H1 (cell line): Measurements from ENCODE around the gene NXN.

Source experiments
- CBX5 ChIP-seq: fragments of 300-800, 300-1000 bp; sonication (generic); IDR thresholded peaks from 2 replicates; pipeline ENCODE4 v1.7.1; 2016; ENCODE audit warnings: antibody characterized with exemption, low read length, low read depth
- CHD2 ChIP-seq: IDR thresholded peaks from 2 replicates; pipeline ENCODE4 v1.6.1; 2012; ENCODE audit warnings: low read length, improper control_type of control experiment
- EGR1 ChIP-seq: IDR thresholded peaks from 2 replicates; pipeline ENCODE4 v1.6.1; 2011; ENCODE audit warnings: low read depth, low read length, borderline replicate concordance
- GABPA ChIP-seq: IDR thresholded peaks from 2 replicates; pipeline ENCODE4 v1.6.1; 2011; ENCODE audit warnings: mild to moderate bottlenecking, low read length, moderate library complexity, borderline replicate concordance; ENCODE audit not compliant: insufficient read depth
- JUN ChIP-seq: IDR thresholded peaks from 2 replicates; pipeline ENCODE4 v1.6.1; 2011; ENCODE audit warnings: low read depth, mild to moderate bottlenecking, improper control_type of control experiment, low read length
- MAFK ChIP-seq: IDR thresholded peaks from 2 replicates; pipeline ENCODE4 v1.6.1; 2012; ENCODE audit warnings: low read depth, mild to moderate bottlenecking, improper control_type of control experiment, low read length
- SP4 ChIP-seq: IDR thresholded peaks from 2 replicates; pipeline ENCODE4 v1.6.1; 2012; ENCODE audit warnings: low read length, inconsistent platforms
- SUZ12 ChIP-seq: fragments of 200-600 bp; sonication (generic); IDR thresholded peaks from 2 replicates; pipeline ENCODE4 v1.6.1; 2012; ENCODE audit warnings: mild to moderate bottlenecking, inconsistent platforms, low read length, moderate library complexity, mixed read lengths
- TAF1 ChIP-seq: IDR thresholded peaks from 2 replicates; pipeline ENCODE4 v1.6.1; 2011; ENCODE audit warnings: mild to moderate bottlenecking, low read depth, low read length
- ZNF274 ChIP-seq: IDR thresholded peaks from 2 replicates; pipeline ENCODE4 v1.7.0; 2012; ENCODE audit warnings: low read length, borderline replicate concordance; ENCODE audit errors: extremely low read depth
- TF ChIP-seq, protein P1 (sequence below), 3 experiments: IDR thresholded peaks; 1 replicate in 2 of 3; 2 replicates in 1 of 3; pipeline versions ENCODE4 v1.5.1 to v1.6.1; 2011; ENCODE audit warnings: low read length in 3 of 3, mild to moderate bottlenecking in 3 of 3, inconsistent platforms in 2 of 3, low read depth in 1 of 3, moderate library complexity in 1 of 3; ENCODE audit not compliant: insufficient read depth in 1 of 3; ENCODE audit errors: control extremely low read depth in 1 of 3

- no peak for TF ChIP-seq MAFK
- TF ChIP-seq CBX5 = no peak
- TF ChIP-seq GABPA = no peak
- no peak for TF ChIP-seq JUN
- TF ChIP-seq, protein P1, sequence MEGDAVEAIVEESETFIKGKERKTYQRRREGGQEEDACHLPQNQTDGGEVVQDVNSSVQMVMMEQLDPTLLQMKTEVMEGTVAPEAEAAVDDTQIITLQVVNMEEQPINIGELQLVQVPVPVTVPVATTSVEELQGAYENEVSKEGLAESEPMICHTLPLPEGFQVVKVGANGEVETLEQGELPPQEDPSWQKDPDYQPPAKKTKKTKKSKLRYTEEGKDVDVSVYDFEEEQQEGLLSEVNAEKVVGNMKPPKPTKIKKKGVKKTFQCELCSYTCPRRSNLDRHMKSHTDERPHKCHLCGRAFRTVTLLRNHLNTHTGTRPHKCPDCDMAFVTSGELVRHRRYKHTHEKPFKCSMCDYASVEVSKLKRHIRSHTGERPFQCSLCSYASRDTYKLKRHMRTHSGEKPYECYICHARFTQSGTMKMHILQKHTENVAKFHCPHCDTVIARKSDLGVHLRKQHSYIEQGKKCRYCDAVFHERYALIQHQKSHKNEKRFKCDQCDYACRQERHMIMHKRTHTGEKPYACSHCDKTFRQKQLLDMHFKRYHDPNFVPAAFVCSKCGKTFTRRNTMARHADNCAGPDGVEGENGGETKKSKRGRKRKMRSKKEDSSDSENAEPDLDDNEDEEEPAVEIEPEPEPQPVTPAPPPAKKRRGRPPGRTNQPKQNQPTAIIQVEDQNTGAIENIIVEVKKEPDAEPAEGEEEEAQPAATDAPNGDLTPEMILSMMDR (IDR thresholded peaks at IDR 0.05; ENCODE audit: control extremely low read depth in 1 of 3, insufficient read depth in 1 of 3, low read depth in 1 of 3, low read length in 3 of 3) = no peak
- TF ChIP-seq ZNF274 = no peak
- no peak for TF ChIP-seq EGR1
- no peak for TF ChIP-seq SP4
- no peak for TF ChIP-seq TAF1
- no peak for TF ChIP-seq SUZ12
- TF ChIP-seq CHD2 = no peak
Measured at GRCh38 chr17:1002771-1003555, 23.4 kb upstream of the NXN start.
